Breast epithelium (tissue), 4 donors: ENCODE results near the gene L3MBTL3. TPM values are rescaled to one million over a fixed set of nuclear protein-coding genes. Genes with fewer than 3 reads are reported as not detected.

Experiments
- DNase-seq, 2 donors: peaks; one replicate each; pipeline ENCODE4 v3.0.0-alpha.2; 2019; ENCODE audit warnings: low spot score in 2 of 2
- H3K27ac ChIP-seq, 2 donors: fragments of 200-600 bp; sonication (generic) in 1 of 2; one replicate each; pipeline ENCODE4 v1.5.1; 2016 to 2019; ENCODE audit warnings: mild to moderate bottlenecking in 1 of 2
- H3K27me3 ChIP-seq, 2 donors: fragments of 200-600 bp; sonication (generic) in 1 of 2; one replicate each; pipeline versions ENCODE4 v1.5.1 to v1.6.0; 2017 to 2019; ENCODE audit warnings: control low read depth in 1 of 2, mild to moderate bottlenecking in 1 of 2
- H3K36me3 ChIP-seq: fragments of 200-600 bp; one replicate; pipeline ENCODE4 v1.5.1; 2019
- H3K4me1 ChIP-seq, 2 donors: fragments of 200-600 bp; sonication (generic); one replicate each; pipeline ENCODE4 v1.5.1; 2016 to 2019; ENCODE audit warnings: control low read depth in 1 of 2
- H3K4me3 ChIP-seq, 3 donors: fragments of 200-600 bp; sonication (generic); 1 replicate in 2 of 3; 2 replicates in 1 of 3; pipeline ENCODE4 v1.5.1; 2016 to 2019; ENCODE audit warnings: mild to moderate bottlenecking in 3 of 3, moderate library complexity in 2 of 3
- H3K9me3 ChIP-seq, 2 donors: fragments of 200-600 bp; sonication (generic) in 1 of 2; one replicate each; pipeline ENCODE4 v1.5.1; 2016 to 2019; ENCODE audit warnings: control low read depth in 1 of 2
- CTCF ChIP-seq, 3 donors: fragments of 450-650 bp; IDR thresholded peaks; one replicate each; pipeline ENCODE4 v1.5.1; 2016 to 2017; ENCODE audit warnings: antibody characterized with exemption in 3 of 3, mild to moderate bottlenecking in 3 of 3, moderate library complexity in 3 of 3
- POLR2A ChIP-seq: fragments of 450-650 bp; IDR thresholded peaks from one replicate; pipeline ENCODE4 v1.6.1; 2016; ENCODE audit warnings: antibody characterized with exemption, mild to moderate bottlenecking, moderate library complexity
- POLR2AphosphoS5 ChIP-seq, 3 donors: sonication (generic); formaldehyde crosslinking; IDR thresholded peaks; one replicate each; pipeline ENCODE4 v1.6.1; 2017; ENCODE audit warnings: antibody characterized with exemption in 3 of 3
- intact Hi-C: fragments of 100-400 bp; cut with DNase I; formaldehyde crosslinking; loops from one replicate; pipeline ENCODE4 v1.15.1; 2023; ENCODE audit warnings: low total_unique reads
- total RNA-seq, 3 donors: library from RNA; depleted of rRNA; stranded (reverse); fragments of >200 nt; gene quantifications; one replicate each; pipeline ENCODE4 v1.1.0, GENCODE V29; 2016

L3MBTL3 gene
- total RNA-seq, 3 donors from 2014 or later: 7.4 to 16.7 (median 9.7) TPM

- TF ChIP-seq CTCF (IDR thresholded peaks at IDR 0.05) (no peak), POLR2A (no peak), POLR2AphosphoS5 (IDR thresholded peaks at IDR 0.05) (no peak)
These were observed 51.1 kb downstream of the L3MBTL3 start for GRCh38 chr6:130069485-130069884.

GRCh38 chr6:130070326-130070725 lies 51.9 kb downstream of the L3MBTL3 start:
- no peaks in the 10 kb centered on the region for H3K4me1 ChIP-seq
- no peak overlapping the region for H3K27ac ChIP-seq
- no peaks in the 10 kb centered on the region for H3K36me3 ChIP-seq
- TF ChIP-seq CTCF (IDR thresholded peaks at IDR 0.05): no peak
- no peak overlapping the region for H3K4me3 ChIP-seq
- no peaks in the 10 kb centered on the region for H3K9me3 ChIP-seq
- no peaks in the 10 kb centered on the region for H3K27me3 ChIP-seq
- intact Hi-C loops: loop anchor here (5.0 kb wide), 1 partner anchor 248 kb away; no protein-coding TSS in a partner anchor
- no peak for DNase-seq

More at GRCh38 chr6:130069485-130069884, 51.1 kb downstream of the L3MBTL3 start:
- intact Hi-C loops: no loop called here
- Histone ChIP-seq H3K4me1 (no peaks in the 10 kb centered on the region), H3K9me3 (no peaks in the 10 kb centered on the region), H3K27ac (no peak overlapping the region), H3K27me3 (no peaks in the 10 kb centered on the region), H3K4me3 (no peak overlapping the region), H3K36me3 (no peaks in the 10 kb centered on the region)
- no peak for DNase-seq

- no peak for DNase-seq
- Histone ChIP-seq H3K4me1 (no peaks in the 10 kb centered on the region), H3K4me3 (no peak overlapping the region), H3K9me3 (no peaks in the 10 kb centered on the region), H3K27me3 (no peaks in the 10 kb centered on the region), H3K27ac (no peak overlapping the region), H3K36me3 (no peaks in the 10 kb centered on the region)
- TF ChIP-seq POLR2AphosphoS5 (IDR thresholded peaks at IDR 0.05) (no peak), CTCF (IDR thresholded peaks at IDR 0.05) (no peak), POLR2A (no peak)
- intact Hi-C loops: loop anchor here (5.0 kb wide), 1 partner anchor 248 kb away; no protein-coding TSS in a partner anchor
These were observed 52.4 kb downstream of the L3MBTL3 start for GRCh38 chr6:130070792-130071191.

GRCh38 chr6:130075879-130076460 lies 57.6 kb downstream of the L3MBTL3 start:
- no peaks in the 10 kb centered on the region for H3K4me1 ChIP-seq
- H3K36me3 ChIP-seq: no peaks in the 10 kb centered on the region
- TF ChIP-seq POLR2AphosphoS5 (IDR thresholded peaks at IDR 0.05) (no peak), CTCF (IDR thresholded peaks at IDR 0.05) (no peak), POLR2A (no peak)
- DNase-seq: no peak
- H3K4me3 ChIP-seq: no peak overlapping the region
- H3K27me3 ChIP-seq: no peaks in the 10 kb centered on the region
- no peaks in the 10 kb centered on the region for H3K9me3 ChIP-seq
- no peak overlapping the region for H3K27ac ChIP-seq
- intact Hi-C loops: no loop called here

- Histone ChIP-seq H3K4me3 (no peak overlapping the region), H3K4me1 (no peaks in the 10 kb centered on the region), H3K36me3 (no peaks in the 10 kb centered on the region), H3K27me3 (no peaks in the 10 kb centered on the region), H3K27ac (no peak overlapping the region), H3K9me3 (no peaks in the 10 kb centered on the region)
- no peak for DNase-seq
- TF ChIP-seq CTCF (IDR thresholded peaks at IDR 0.05): no peak
- TF ChIP-seq POLR2AphosphoS5 (IDR thresholded peaks at IDR 0.05): no peak
- no peak for TF ChIP-seq POLR2A
- intact Hi-C loops: no loop called here
These were observed 58.1 kb downstream of the L3MBTL3 start for GRCh38 chr6:130076512-130076911.
